Measurements from ENCODE around the gene ANO7. TPM values are rescaled to one million over a fixed set of nuclear protein-coding genes. Genes with fewer than 3 reads are reported as not detected.

ANO7 gene
- total RNA-seq, 2 experiments from 2014 or later, result 0.53 to 0.91 TPM

GRCh38 chr2:241224851-241225438, 36.5 kb downstream of the ANO7 start:
- Mint-ChIP-seq H3K4me1 (peaks cover 3% of the 10 kb centered on the region), H3K9me3 (no peaks in the 10 kb centered on the region), H3K27ac (no peak overlapping the region), H3K4me3 (no peak overlapping the region), H3K27me3 (peaks cover 2% of the 10 kb centered on the region), H3K36me3 (ENCODE audit: low read depth) (peaks cover 25% of the 10 kb centered on the region)
- CTCF ChIA-PET, result no interaction called here
- DNase-seq, result no peak
- POLR2A ChIA-PET, result no interaction called here

DNA sequence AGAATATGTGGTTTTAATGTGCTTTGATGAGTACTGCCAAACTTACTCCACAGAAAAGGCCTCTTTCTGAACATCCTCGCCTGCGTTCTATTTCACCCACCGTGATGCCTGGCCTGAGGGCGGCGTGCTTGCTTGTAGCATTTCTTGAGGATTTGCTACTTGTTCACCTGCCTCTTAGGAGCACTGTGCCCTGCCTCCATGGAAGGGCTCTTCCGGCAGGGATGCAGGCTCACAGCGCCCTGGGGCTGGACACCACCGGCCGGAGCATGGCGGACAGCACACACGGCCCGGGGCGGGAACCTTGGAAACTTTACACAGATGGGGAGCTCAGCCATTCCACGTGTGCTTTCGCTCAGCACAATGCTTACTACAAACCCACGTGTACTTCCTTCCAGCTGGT, 37.1 kb downstream of the ANO7 start:
- ChIA-PET POLR2A (no interaction called here), CTCF (no interaction called here)
- H3K9me3 Mint-ChIP-seq, result no peaks in the 10 kb centered on the region
- H3K27ac Mint-ChIP-seq, result no peak overlapping the region
- H3K4me1 Mint-ChIP-seq, result peaks cover 3% of the 10 kb centered on the region
- no peak overlapping the region for H3K4me3 Mint-ChIP-seq
- H3K36me3 Mint-ChIP-seq (ENCODE audit: low read depth), result peaks cover 30% of the 10 kb centered on the region
- no peak for DNase-seq
- H3K27me3 Mint-ChIP-seq, result no peaks in the 10 kb centered on the region

GRCh38 chr2:241225983-241226382, 37.5 kb downstream of the ANO7 start:
- H3K27ac Mint-ChIP-seq, result no peak overlapping the region
- no peaks in the 10 kb centered on the region for H3K27me3 Mint-ChIP-seq
- H3K4me1 Mint-ChIP-seq, result peaks cover 3% of the 10 kb centered on the region
- ChIA-PET POLR2A (interaction anchor here (0.6 kb wide), 1 partner anchor 41 kb away, joined by 3 read pairs; no protein-coding TSS in a partner anchor), CTCF (no interaction called here)
- H3K4me3 Mint-ChIP-seq, result no peak overlapping the region
- H3K36me3 Mint-ChIP-seq (ENCODE audit: low read depth), result peaks cover 30% of the 10 kb centered on the region
- no peak for DNase-seq
- H3K9me3 Mint-ChIP-seq, result no peaks in the 10 kb centered on the region

DNA sequence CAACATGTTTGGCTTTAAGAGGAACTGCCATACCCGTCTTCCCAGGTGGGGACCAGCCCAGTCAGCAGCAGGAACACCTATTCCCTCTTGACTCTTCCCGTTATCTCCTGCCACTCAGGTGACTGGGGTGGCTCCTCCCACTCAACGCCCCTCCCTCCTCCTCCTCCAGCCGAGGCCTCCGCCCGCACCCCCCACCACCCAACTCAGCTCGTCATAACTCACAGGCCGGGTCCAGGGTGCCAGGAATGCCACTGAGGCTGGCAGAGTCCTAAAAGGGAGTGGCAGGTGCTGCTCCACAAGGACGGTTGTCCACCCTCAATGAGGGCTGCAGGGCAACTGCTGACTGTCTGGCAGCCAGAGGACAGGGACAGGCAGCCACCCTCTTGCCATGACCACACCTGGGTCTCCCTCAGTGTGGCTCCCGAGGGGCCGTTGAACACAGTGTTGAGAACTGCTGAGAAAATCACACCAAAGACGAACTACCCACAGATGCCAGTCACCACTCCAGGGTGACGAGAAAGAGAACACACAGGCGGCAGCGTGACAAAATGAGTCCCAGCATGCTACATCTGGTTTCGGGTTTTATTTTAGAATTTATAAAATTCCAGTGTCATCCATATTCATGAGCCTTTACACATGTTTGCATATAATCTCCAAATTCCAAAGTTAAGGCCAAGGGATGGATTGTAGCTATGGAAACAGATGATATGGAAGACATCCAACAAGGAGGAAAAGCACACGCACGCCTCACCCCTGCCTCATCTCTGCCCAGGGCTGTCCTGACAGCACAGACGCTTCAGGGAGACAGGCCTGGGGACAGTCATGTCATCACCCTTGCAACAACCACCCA, 38.5 kb downstream of the ANO7 start:
- H3K9me3 Mint-ChIP-seq, result no peaks in the 10 kb centered on the region
- no peaks in the 10 kb centered on the region for H3K27me3 Mint-ChIP-seq
- H3K4me3 Mint-ChIP-seq, result no peak overlapping the region
- POLR2A ChIA-PET, result no interaction called here
- CTCF ChIA-PET, result no interaction called here
- H3K27ac Mint-ChIP-seq, result no peak overlapping the region
- H3K36me3 Mint-ChIP-seq (ENCODE audit: low read depth), result peaks cover 38% of the 10 kb centered on the region
- DNase-seq, result no peak
- peaks cover 3% of the 10 kb centered on the region for H3K4me1 Mint-ChIP-seq

- POLR2A ChIA-PET, result no interaction called here
- Mint-ChIP-seq H3K4me1 (peaks cover 3% of the 10 kb centered on the region), H3K27ac (no peak overlapping the region), H3K27me3 (no peaks in the 10 kb centered on the region), H3K9me3 (no peaks in the 10 kb centered on the region), H3K36me3 (ENCODE audit: low read depth) (peaks cover 39% of the 10 kb centered on the region), H3K4me3 (no peak overlapping the region)
- DNase-seq, result no peak
- CTCF ChIA-PET, result no interaction called here
These were observed 39.1 kb downstream of the ANO7 start for GRCh38 chr2:241227594-241227993.

DNA sequence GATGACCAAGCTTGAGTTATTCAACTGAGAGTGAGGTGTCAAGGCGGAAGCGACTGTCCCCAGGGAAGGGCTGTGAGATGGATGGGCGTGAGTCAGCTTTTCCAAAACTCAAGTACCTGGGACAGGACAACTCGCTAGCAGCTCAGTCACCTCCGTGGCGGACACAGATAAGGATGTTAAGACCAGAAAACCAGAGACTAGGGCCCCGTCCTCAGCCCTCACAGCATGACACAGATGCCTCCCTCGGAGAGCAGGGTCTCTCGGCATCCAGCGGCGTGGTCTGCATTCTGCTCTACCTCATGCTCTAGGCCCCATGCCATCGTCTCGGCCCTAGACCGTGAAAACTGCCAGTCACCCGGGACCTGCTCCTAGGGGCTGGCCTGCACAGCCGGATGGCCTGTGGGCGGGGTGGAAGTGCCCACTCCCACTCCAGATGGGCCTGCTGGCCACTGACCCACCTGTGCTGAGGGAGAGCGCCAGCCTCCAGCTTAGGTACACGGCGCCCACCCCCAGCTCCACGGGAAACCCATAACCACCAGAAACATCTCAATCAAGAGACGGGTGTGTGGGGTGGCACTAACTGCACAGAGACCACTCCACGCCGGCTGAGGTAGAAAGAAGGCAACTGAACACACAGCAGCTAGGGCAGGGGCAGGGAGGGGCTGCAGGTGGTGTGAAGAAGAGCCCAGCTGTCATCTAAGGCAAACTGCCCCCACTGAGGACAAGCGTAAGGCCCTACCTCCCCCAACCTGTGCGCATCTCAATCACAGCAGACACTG, 39.8 kb downstream of the ANO7 start:
- ChIA-PET CTCF (no interaction called here), POLR2A (no interaction called here)
- Mint-ChIP-seq H3K9me3 (no peaks in the 10 kb centered on the region), H3K27ac (no peak overlapping the region), H3K36me3 (ENCODE audit: low read depth) (peaks cover 46% of the 10 kb centered on the region), H3K27me3 (no peaks in the 10 kb centered on the region), H3K4me1 (peaks cover 1% of the 10 kb centered on the region), H3K4me3 (no peak overlapping the region)
- no peak for DNase-seq

DNA sequence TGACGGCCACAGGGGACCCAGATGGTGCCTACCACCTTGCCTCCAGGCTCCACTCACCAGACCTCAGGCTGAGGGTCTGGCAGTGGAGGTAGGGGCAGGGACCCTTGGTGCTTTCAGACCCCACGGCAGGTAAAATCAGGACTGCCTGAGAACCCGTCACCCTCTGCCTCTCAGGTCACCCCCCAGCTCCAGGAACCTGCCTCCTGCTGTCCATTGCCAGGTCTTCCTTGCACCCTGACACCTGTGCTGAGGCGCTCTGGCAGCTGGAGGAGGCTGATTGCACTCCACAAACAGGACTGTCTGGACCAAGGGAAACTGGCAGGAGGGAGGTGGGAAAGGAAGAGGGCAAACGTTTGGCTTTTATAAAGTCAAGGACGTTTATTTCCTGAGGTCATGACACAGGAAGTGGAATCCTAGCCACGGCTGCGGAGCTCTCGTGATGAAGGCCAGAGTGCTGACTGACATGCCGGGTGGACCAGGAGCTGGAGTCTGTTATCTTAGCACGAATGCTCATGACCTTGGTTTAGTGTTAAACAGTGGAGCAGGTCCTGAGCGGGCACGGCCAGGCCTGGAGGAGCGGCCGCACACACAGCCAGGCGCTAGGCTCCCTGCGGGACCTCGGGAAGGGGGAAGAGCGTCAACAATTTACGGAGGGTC, 40.5 kb downstream of the ANO7 start:
- Mint-ChIP-seq H3K36me3 (ENCODE audit: low read depth) (peaks cover 53% of the 10 kb centered on the region), H3K27ac (no peak overlapping the region), H3K27me3 (no peaks in the 10 kb centered on the region), H3K4me3 (no peak overlapping the region), H3K4me1 (peaks cover 1% of the 10 kb centered on the region), H3K9me3 (no peaks in the 10 kb centered on the region)
- ChIA-PET CTCF (no interaction called here), POLR2A (no interaction called here)
- no peak for DNase-seq

DNA sequence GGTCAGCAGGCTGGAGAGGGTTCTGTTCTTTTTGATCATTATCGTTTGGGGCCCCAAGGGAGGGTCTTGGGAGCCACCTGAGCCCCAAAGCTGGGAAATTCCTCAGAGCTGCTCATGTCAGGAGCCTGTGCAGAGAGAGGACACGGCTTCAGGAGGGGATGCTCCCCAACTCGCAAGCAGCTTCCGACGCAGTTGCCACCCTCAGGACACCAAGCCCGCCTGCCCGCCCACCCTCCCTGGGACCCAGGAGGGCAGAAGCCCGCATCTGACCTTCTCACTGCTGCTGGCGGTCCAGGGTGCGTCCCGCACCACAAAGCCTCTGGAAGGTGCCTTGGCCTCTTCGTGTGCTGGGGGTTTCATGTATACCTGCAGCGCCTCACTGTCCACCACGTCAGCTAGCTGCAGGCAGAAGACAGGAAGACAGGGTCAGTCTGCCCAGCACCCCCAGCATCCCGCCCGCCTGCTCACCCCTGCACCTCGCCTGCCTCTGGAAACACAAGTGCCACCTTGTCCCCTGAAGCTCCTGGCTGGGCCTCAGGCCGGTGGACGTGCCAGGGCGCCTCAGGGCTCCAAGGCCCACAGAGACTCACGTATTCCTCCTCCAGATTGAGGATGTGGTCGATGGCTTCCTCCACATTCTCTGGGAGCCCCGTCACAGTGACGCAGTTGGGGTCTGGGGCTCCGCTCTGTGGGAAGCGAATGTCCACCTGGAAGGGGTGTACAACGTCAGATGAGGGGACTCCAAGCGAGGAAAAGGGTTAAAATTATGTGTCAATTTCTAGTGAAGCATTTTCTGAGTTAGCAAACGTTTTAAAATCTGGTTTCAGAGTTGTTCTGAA, 41.3 kb downstream of the ANO7 start:
- no peaks in the 10 kb centered on the region for H3K4me1 Mint-ChIP-seq
- H3K27me3 Mint-ChIP-seq, result no peaks in the 10 kb centered on the region
- POLR2A ChIA-PET, result no interaction called here
- H3K4me3 Mint-ChIP-seq, result no peak overlapping the region
- CTCF ChIA-PET, result no interaction called here
- H3K9me3 Mint-ChIP-seq, result no peaks in the 10 kb centered on the region
- no peak overlapping the region for H3K27ac Mint-ChIP-seq
- H3K36me3 Mint-ChIP-seq (ENCODE audit: low read depth), result peaks cover 57% of the 10 kb centered on the region
- no peak for DNase-seq

- DNase-seq, result no peak
- ChIA-PET POLR2A (no interaction called here), CTCF (no interaction called here)
- H3K9me3 Mint-ChIP-seq, result no peaks in the 10 kb centered on the region
- peaks cover 64% of the 10 kb centered on the region for H3K36me3 Mint-ChIP-seq (ENCODE audit: low read depth)
- no peaks in the 10 kb centered on the region for H3K27me3 Mint-ChIP-seq
- H3K4me1 Mint-ChIP-seq, result no peaks in the 10 kb centered on the region
- H3K4me3 Mint-ChIP-seq, result no peak overlapping the region
- H3K27ac Mint-ChIP-seq, result no peak overlapping the region
These were observed 42.0 kb downstream of the ANO7 start for GRCh38 chr2:241230435-241230834.

GRCh38 chr2:241232736-241233575, 44.5 kb downstream of the ANO7 start:
- no peaks in the 10 kb centered on the region for H3K9me3 Mint-ChIP-seq
- H3K4me1 Mint-ChIP-seq, result no peaks in the 10 kb centered on the region
- no peak overlapping the region for H3K27ac Mint-ChIP-seq
- no peak for DNase-seq
- H3K4me3 Mint-ChIP-seq, result no peak overlapping the region
- POLR2A ChIA-PET, result no interaction called here
- H3K27me3 Mint-ChIP-seq, result no peaks in the 10 kb centered on the region
- CTCF ChIA-PET, result no interaction called here
- peaks cover 72% of the 10 kb centered on the region for H3K36me3 Mint-ChIP-seq (ENCODE audit: low read depth)

GRCh38 chr2:241234066-241234790, 45.8 kb downstream of the ANO7 start:
- no peak for DNase-seq
- H3K27me3 Mint-ChIP-seq, result no peaks in the 10 kb centered on the region
- POLR2A ChIA-PET, result no interaction called here
- H3K9me3 Mint-ChIP-seq, result no peaks in the 10 kb centered on the region
- no peak overlapping the region for H3K4me3 Mint-ChIP-seq
- no peaks in the 10 kb centered on the region for H3K4me1 Mint-ChIP-seq
- no peak overlapping the region for H3K27ac Mint-ChIP-seq
- CTCF ChIA-PET, result no interaction called here
- peaks cover 75% of the 10 kb centered on the region for H3K36me3 Mint-ChIP-seq (ENCODE audit: low read depth)

Data from activated CD4-positive, alpha-beta memory T cell treated with anti-CD3 and anti-CD28 coated beads, Interleukin-2, amount 10 ng/mL, durations not matched to agents 7 days and 5 days (primary cell).